Measurements from ENCODE around the gene MEF2A.

The MEF2A gene

DNA sequence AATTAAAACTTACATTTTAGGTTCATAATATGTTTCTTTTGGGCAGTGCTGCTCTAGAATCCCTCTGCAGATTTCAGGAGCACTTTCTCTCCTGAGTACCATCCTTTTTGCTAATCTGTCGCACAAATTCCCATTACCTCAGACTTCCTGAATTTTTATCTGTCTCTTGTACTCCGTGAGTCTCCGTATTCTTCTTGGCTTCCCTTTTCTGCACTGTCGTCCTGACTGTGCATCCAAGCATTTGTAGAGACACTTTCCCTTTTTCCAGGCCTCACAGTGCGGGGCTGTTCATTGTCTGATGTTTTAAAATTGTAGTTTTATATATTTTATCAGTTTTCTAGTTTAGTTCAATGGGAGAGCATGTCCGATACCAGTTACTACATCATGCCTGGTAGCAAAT lies 27.3 kb downstream of the MEF2A start (continued):
- TF ChIP-seq KLF16 (tag by site-specific recombination; IDR thresholded peaks at IDR 0.05) (no peak), ZNF624 (tag by site-specific recombination; IDR thresholded peaks at IDR 0.05) (no peak), ZNF843 (tag by site-specific recombination; IDR thresholded peaks at IDR 0.05) (no peak), ZNF510 (tag by site-specific recombination; IDR thresholded peaks at IDR 0.05; ENCODE audit: insufficient replicate concordance) (no peak), PRDM10 (tag by site-specific recombination; IDR thresholded peaks at IDR 0.05) (no peak), ZNF341 (tag by site-specific recombination; IDR thresholded peaks at IDR 0.05; ENCODE audit: low read depth) (no peak), ZNF223 (tag by site-specific recombination; IDR thresholded peaks at IDR 0.05) (no peak), ZFP37 (tag by site-specific recombination; IDR thresholded peaks at IDR 0.05) (no peak), HOXD13 (CRISPR knock-in tag; IDR thresholded peaks at IDR 0.05; ENCODE audit: borderline replicate concordance) (no peak), ZNF621 (tag by site-specific recombination; IDR thresholded peaks at IDR 0.05) (no peak), ZEB2 (tag by site-specific recombination; IDR thresholded peaks at IDR 0.05) (no peak)

DNA sequence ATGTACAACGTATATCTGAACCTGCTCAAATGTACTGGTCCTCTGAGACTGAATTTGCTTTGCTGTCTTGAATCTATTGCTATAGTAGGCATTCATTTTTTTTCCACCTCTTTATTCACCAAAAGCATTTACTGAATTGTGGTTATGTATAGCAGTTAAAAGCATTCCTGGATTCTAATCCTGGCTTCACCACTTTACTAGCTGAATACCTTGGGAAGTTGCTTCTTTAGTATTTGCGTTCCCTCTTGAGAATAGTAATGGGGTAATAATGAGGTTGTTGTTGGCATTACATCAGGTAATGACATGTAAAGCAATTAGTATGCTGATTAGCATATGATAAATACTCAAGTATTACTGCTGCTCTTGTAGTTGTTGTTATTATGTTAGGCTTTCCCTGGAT lies 29.1 kb downstream of the MEF2A start:
- Histone ChIP-seq H3K36me3 (ENCODE audit: control insufficient read depth in 2 of 2, insufficient read depth in 1 of 2, low read length in 2 of 2) (peaks cover 1 to 8% of the 10 kb centered on the region in 2 experiments; a peak in 2 of 3 replicates), H3K27ac (ENCODE audit: extremely low read depth, low read depth, low read length) (no peak overlapping the region), H3K4me1 (ENCODE audit: control insufficient read depth, insufficient read depth, low read length) (no peaks in the 10 kb centered on the region), H3K4me3 (ENCODE audit: low read depth, low read length) (no peak overlapping the region), H3K9me3 (ENCODE audit: control insufficient read depth, insufficient read depth, low read depth, low read length) (no peaks in the 10 kb centered on the region; the same call in 1 of the 2 replicates)
- TF ChIP-seq ZNF311 (tag by site-specific recombination; IDR thresholded peaks at IDR 0.05; ENCODE audit: borderline replicate concordance) (no peak), ZBTB21 (tag by site-specific recombination; IDR thresholded peaks at IDR 0.05) (no peak), ZNF629 (tag by site-specific recombination; IDR thresholded peaks at IDR 0.05) (no peak), SETDB1 (IDR thresholded peaks at IDR 0.05; ENCODE audit: insufficient read length, low read length) (no peak), ZNF138 (tag by site-specific recombination; IDR thresholded peaks at IDR 0.05; ENCODE audit: borderline replicate concordance) (no peak), ZEB2 (tag by site-specific recombination; IDR thresholded peaks at IDR 0.05) (no peak), GLIS2 (tag by site-specific recombination; IDR thresholded peaks at IDR 0.05) (no peak), IKZF3 (tag by site-specific recombination; IDR thresholded peaks at IDR 0.05) (no peak)
- TF ChIP-seq, protein P1, sequence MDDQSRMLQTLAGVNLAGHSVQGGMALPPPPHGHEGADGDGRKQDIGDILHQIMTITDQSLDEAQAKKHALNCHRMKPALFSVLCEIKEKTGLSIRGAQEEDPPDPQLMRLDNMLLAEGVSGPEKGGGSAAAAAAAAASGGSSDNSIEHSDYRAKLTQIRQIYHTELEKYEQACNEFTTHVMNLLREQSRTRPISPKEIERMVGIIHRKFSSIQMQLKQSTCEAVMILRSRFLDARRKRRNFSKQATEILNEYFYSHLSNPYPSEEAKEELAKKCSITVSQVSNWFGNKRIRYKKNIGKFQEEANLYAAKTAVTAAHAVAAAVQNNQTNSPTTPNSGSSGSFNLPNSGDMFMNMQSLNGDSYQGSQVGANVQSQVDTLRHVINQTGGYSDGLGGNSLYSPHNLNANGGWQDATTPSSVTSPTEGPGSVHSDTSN (CRISPR knock-in tag; IDR thresholded peaks at IDR 0.05) = no peak
- CTCF ChIA-PET = interaction anchor here (0.7 kb wide), 1 partner anchor 11 kb away, joined by 3 read pairs; no protein-coding TSS in a partner anchor
- POLR2A ChIA-PET = interaction anchor here (0.5 to 0.7 kb wide), 2 partner anchors 18 to 19 kb away, joined by 4 to 6 read pairs; no protein-coding TSS in a partner anchor

DNA sequence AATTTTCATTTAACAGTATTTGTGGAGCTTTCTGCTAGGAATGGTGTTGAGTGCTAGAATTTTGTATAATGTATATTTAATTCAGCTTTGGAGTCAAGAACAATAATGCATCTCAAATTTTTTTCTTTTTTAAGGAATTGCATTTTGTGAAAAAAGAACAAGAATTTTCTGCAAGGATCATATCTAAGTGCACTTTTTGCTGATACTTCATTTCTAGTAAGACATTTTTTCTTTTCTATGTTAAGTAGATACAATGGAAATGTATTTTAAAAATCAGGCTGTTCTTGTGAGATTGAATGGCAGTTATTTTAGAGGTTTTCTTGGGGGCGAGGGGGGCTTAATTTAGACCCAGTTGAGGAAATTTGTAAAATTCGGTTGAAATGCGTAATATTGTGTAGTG lies 32.5 kb downstream of the MEF2A start:
- H3K9me3 ChIP-seq (ENCODE audit: control insufficient read depth, insufficient read depth, low read depth, low read length) = no peaks in the 10 kb centered on the region; the same call in 1 of the 2 replicates
- CTCF ChIA-PET = no interaction called here

More for the DNA sequence above, 32.5 kb downstream of the MEF2A start:
- TF ChIP-seq ZNF501 (tag by site-specific recombination; IDR thresholded peaks at IDR 0.05) (no peak), ZNF416 (tag by site-specific recombination; IDR thresholded peaks at IDR 0.05) (no peak), ZNF391 (tag by site-specific recombination; IDR thresholded peaks at IDR 0.05; ENCODE audit: borderline replicate concordance, low read depth) (no peak), ZNF76 (tag by site-specific recombination; IDR thresholded peaks at IDR 0.05; ENCODE audit: borderline replicate concordance, low read depth) (no peak), GLIS1 (tag by site-specific recombination; IDR thresholded peaks at IDR 0.05) (no peak), ZNF600 (tag by site-specific recombination; IDR thresholded peaks at IDR 0.05) (no peak), ZNF660 (tag by site-specific recombination; IDR thresholded peaks at IDR 0.05) (no peak)
- Histone ChIP-seq H3K36me3 (ENCODE audit: control insufficient read depth in 2 of 2, insufficient read depth in 1 of 2, low read length in 2 of 2) (peaks cover 9 to 19% of the 10 kb centered on the region in 2 experiments; a peak in 2 of 3 replicates), H3K4me1 (ENCODE audit: control insufficient read depth, insufficient read depth, low read length) (no peaks in the 10 kb centered on the region), H3K27ac (ENCODE audit: extremely low read depth, low read depth, low read length) (no peak overlapping the region), H3K4me3 (ENCODE audit: low read depth, low read length) (no peak overlapping the region)
- POLR2A ChIA-PET = no interaction called here

Data from HEK293 (cell line).